Ascending aorta (tissue), 2 donors: ENCODE measurements around the gene ANKH. TPM values are rescaled to one million over a fixed set of nuclear protein-coding genes. Genes with fewer than 3 reads are reported as not detected.

Experiments used
- DNase-seq, 2 donors: peaks; one replicate each; pipeline ENCODE4 v3.0.0-alpha.2; 2019; ENCODE audit warnings: low spot score in 2 of 2
- H3K27ac ChIP-seq, 2 donors: fragments of 200-600 bp; sonication (generic); one replicate each; pipeline ENCODE4 v1.5.1; 2016 to 2017; ENCODE audit warnings: mild to moderate bottlenecking in 1 of 2
- H3K27me3 ChIP-seq: fragments of 200-600 bp; sonication (generic); one replicate; pipeline ENCODE4 v1.5.1; 2017
- H3K36me3 ChIP-seq, 2 donors: fragments of 200-600 bp; sonication (generic); one replicate each; pipeline ENCODE4 v1.5.1; 2016
- H3K4me1 ChIP-seq, 2 donors: fragments of 200-600 bp; sonication (generic); one replicate each; pipeline ENCODE4 v1.5.1; 2016 to 2017; ENCODE audit warnings: mild to moderate bottlenecking in 1 of 2
- H3K4me3 ChIP-seq, 2 donors: fragments of 200-600 bp; sonication (generic); one replicate each; pipeline ENCODE4 v1.5.1; 2016 to 2017; ENCODE audit warnings: mild to moderate bottlenecking in 1 of 2
- H3K9me3 ChIP-seq, 2 donors: fragments of 200-600 bp; sonication (generic); one replicate each; pipeline ENCODE4 v1.5.1; 2016
- CTCF ChIP-seq, 3 experiments: fragments of 200-600 bp in 2 of 3; fragments of 450-650 bp in 1 of 3; sonication (generic) in 2 of 3; IDR thresholded peaks; one replicate each; pipeline ENCODE4 v1.5.1; 2016 to 2019; ENCODE audit warnings: antibody characterized with exemption in 3 of 3, mild to moderate bottlenecking in 1 of 3, moderate library complexity in 1 of 3
- intact Hi-C: fragments of 100-400 bp; cut with DNase I; formaldehyde crosslinking; loops from one replicate; pipeline ENCODE4 v1.15.1; 2023
- total RNA-seq: library from RNA; depleted of rRNA; stranded (reverse); fragments of >200 nt; gene quantifications from one replicate; pipeline ENCODE4 v1.1.0, GENCODE V29; 2016

The ANKH gene
- total RNA-seq, 1 donor from 2014 or later, result 388 TPM

GRCh38 chr5:14672082-14672481 is 199.5 kb downstream of the ANKH start:
- H3K9me3 ChIP-seq, result no peaks in the 10 kb centered on the region
- peak overlapping the region in 1 of 2 donors; percentile 53 for H3K27ac ChIP-seq
- no peak for TF ChIP-seq CTCF (IDR thresholded peaks at IDR 0.05)
- H3K27me3 ChIP-seq, result no peaks in the 10 kb centered on the region
- H3K36me3 ChIP-seq, result peaks cover 0 to 8% of the 10 kb centered on the region in 2 donors
- DNase-seq, result no peak
- no peak overlapping the region for H3K4me3 ChIP-seq
- peaks cover 8 to 29% of the 10 kb centered on the region in 2 donors for H3K4me1 ChIP-seq
- intact Hi-C loops, result no loop called here

GRCh38 chr5:14671414-14671813 is 200.2 kb downstream of the ANKH start:
- H3K36me3 ChIP-seq, result peaks cover 0 to 8% of the 10 kb centered on the region in 2 donors
- no peaks in the 10 kb centered on the region for H3K27me3 ChIP-seq
- DNase-seq, result no peak
- peak overlapping the region; percentile 53 to 59 for H3K27ac ChIP-seq
- no peak overlapping the region for H3K4me3 ChIP-seq
- no peaks in the 10 kb centered on the region for H3K9me3 ChIP-seq
- H3K4me1 ChIP-seq, result peaks cover 4 to 31% of the 10 kb centered on the region in 2 donors
- no peak for TF ChIP-seq CTCF (IDR thresholded peaks at IDR 0.05)
- intact Hi-C loops, result no loop called here

GRCh38 chr5:14669975-14670374 is 201.6 kb downstream of the ANKH start:
- no peak overlapping the region for H3K4me3 ChIP-seq
- TF ChIP-seq CTCF (IDR thresholded peaks at IDR 0.05), result no peak
- peaks cover 5 to 38% of the 10 kb centered on the region in 2 donors for H3K4me1 ChIP-seq
- H3K27me3 ChIP-seq, result no peaks in the 10 kb centered on the region
- peaks cover 0 to 8% of the 10 kb centered on the region in 2 donors for H3K36me3 ChIP-seq
- intact Hi-C loops, result loop anchor here (10.0 kb wide), 2 partner anchors 485 to 835 kb away; partner anchors contain the start of gene FBXL7
- no peak for DNase-seq
- no peak overlapping the region for H3K27ac ChIP-seq
- H3K9me3 ChIP-seq, result no peaks in the 10 kb centered on the region

- Histone ChIP-seq H3K27ac (no peak overlapping the region), H3K4me3 (no peak overlapping the region), H3K36me3 (peaks cover 0 to 5% of the 10 kb centered on the region in 2 donors), H3K4me1 (peaks cover 5 to 34% of the 10 kb centered on the region in 2 donors), H3K27me3 (no peaks in the 10 kb centered on the region), H3K9me3 (no peaks in the 10 kb centered on the region)
- DNase-seq, result no peak
- TF ChIP-seq CTCF (IDR thresholded peaks at IDR 0.05), result no peak
- intact Hi-C loops, result loop anchor here (10.0 kb wide), 2 partner anchors 485 to 835 kb away; partner anchors contain the start of gene FBXL7
Measured at GRCh38 chr5:14669415-14669814, 202.2 kb downstream of the ANKH start.

GRCh38 chr5:14668181-14668591 is 203.4 kb downstream of the ANKH start:
- intact Hi-C loops, result loop anchor here (10.0 kb wide), 2 partner anchors 483 to 837 kb away; partner anchors contain the start of gene FBXL7
- H3K27me3 ChIP-seq, result no peaks in the 10 kb centered on the region
- H3K4me1 ChIP-seq, result peaks cover 5 to 36% of the 10 kb centered on the region in 2 donors
- no peak overlapping the region for H3K27ac ChIP-seq
- DNase-seq, result no peak
- no peak overlapping the region for H3K4me3 ChIP-seq
- no peaks in the 10 kb centered on the region for H3K36me3 ChIP-seq
- no peak for TF ChIP-seq CTCF (IDR thresholded peaks at IDR 0.05)
- H3K9me3 ChIP-seq, result no peaks in the 10 kb centered on the region
